Measurements from ENCODE around the gene ZNF302.
"Not testable (repeated sequence)": the region's sequence is repeated elsewhere in the genome, so short reads cannot be mapped to it uniquely, and the experiment has no call there.

ZNF302 gene

GRCh38 chr19:34673590-34673989, 3.9 kb upstream of the ZNF302 start:
- DNase-seq = no peak

GRCh38 chr19:34675250-34675649, 2.2 kb upstream of the ZNF302 start:
- no peak for DNase-seq

GRCh38 chr19:34675919-34676318, 1.6 kb upstream of the ZNF302 start:
- DNase-seq = no peak

- DNase-seq = peak; percentile 91
Measured at GRCh38 chr19:34676697-34677385, 637 bp upstream of the ZNF302 start, which contains the start of gene SCGB2B2. Gene SCGB2B2, minus strand, starts transcription at chr19:34677159. Its CDS starts 82,596 bp downstream, at chr19:34594563.

- DNase-seq = no peak
Measured at GRCh38 chr19:34678085-34678412, 571 bp downstream of the ZNF302 start.

- no peak for DNase-seq
Measured at GRCh38 chr19:34678421-34678820, 943 bp downstream of the ZNF302 start.

- no peak for DNase-seq
Measured at GRCh38 chr19:34681478-34681877, 4.0 kb downstream of the ZNF302 start.

GRCh38 chr19:34685266-34685665, 7.8 kb downstream of the ZNF302 start:
- DNase-seq = not testable (repeated sequence)

GRCh38 chr19:34686455-34686854, 9.0 kb downstream of the ZNF302 start:
- no peak for DNase-seq

- DNase-seq = no peak
Measured at GRCh38 chr19:34687348-34687747, 9.9 kb downstream of the ZNF302 start.

- DNase-seq = no peak
Measured at GRCh38 chr19:34688592-34688991, 11.1 kb downstream of the ZNF302 start.

- DNase-seq = no peak
Measured at GRCh38 chr19:34690372-34690771, 12.9 kb downstream of the ZNF302 start.

- DNase-seq = no peak
Measured at GRCh38 chr19:34692549-34692948, 15.1 kb downstream of the ZNF302 start.

- DNase-seq = no peak
Measured at GRCh38 chr19:34707661-34708060, 30.2 kb downstream of the ZNF302 start.

GRCh38 chr19:34711890-34712289, 34.4 kb downstream of the ZNF302 start:
- DNase-seq = no peak

- DNase-seq = peak; percentile 74
Measured at GRCh38 chr19:34712395-34713261, 35.1 kb downstream of the ZNF302 start.

- no peak for DNase-seq
Measured at GRCh38 chr19:34713262-34713637, 35.8 kb downstream of the ZNF302 start.

- no peak for DNase-seq
Measured at GRCh38 chr19:34715357-34715756, 37.9 kb downstream of the ZNF302 start.

- DNase-seq = no peak
Measured at GRCh38 chr19:34722353-34722752, 44.9 kb downstream of the ZNF302 start.

GRCh38 chr19:34725400-34725799, 47.9 kb downstream of the ZNF302 start:
- DNase-seq = no peak

GRCh38 chr19:34731019-34731829, 53.7 kb downstream of the ZNF302 start:
- DNase-seq = no peak

- DNase-seq = no peak
Measured at GRCh38 chr19:34731964-34732363, 54.5 kb downstream of the ZNF302 start.

GRCh38 chr19:34732612-34733211, 55.2 kb downstream of the ZNF302 start:
- DNase-seq = no peak

Measured in NCI-H1694 (cell line).